ENCODE results near the gene TMEM255B. TPM values are rescaled to one million over a fixed set of nuclear protein-coding genes. Genes with fewer than 3 reads are reported as not detected.
"Not testable (repeated sequence)": the region's sequence is repeated elsewhere in the genome, so short reads cannot be mapped to it uniquely, and the experiment has no call there.

Gene TMEM255B
- total RNA-seq, 2 experiments from 2014 or later: 1.7 to 1.8 TPM

DNA sequence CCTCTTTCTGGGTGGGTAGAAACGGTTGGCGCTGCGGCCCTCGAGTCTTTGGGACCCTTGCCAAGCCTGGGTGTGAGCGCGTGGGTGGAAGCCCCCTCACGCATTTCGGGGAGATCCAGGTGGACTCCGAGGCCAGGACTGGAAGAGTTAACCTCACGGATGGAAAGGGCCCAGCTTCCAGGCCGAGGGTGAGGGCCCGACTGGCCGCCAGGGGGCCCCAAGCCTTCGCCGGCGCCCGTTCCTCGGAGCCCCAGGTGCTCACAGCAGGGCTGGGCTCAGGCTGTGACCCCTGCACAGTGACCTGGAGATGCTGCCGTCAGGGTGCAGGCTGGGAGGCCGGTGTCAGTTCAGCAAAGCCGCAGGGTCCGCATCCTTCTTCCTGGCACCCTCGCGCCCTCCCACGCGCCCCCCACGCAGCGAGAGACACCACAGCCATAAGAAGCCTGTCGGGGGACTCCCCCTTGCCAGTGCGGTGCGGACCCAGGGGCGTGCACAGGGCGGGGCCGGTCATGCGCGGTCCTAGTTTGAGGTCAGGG lies 34.2 kb upstream of the TMEM255B start:
- H3K4me3 Mint-ChIP-seq: peak overlapping the region; percentile 71
- peak; percentile 94 for DNase-seq
- peak; percentile 95 for ATAC-seq
- ChIA-PET CTCF (interaction anchor here (1.0 to 1.9 kb wide), 6 partner anchors 17 to 73 kb away, joined by 3 to 8 read pairs (median 4); no protein-coding TSS in a partner anchor), POLR2A (no interaction called here)
- peaks cover 8% of the 10 kb centered on the region for H3K4me1 Mint-ChIP-seq (ENCODE audit: low read depth)
- peaks cover 2% of the 10 kb centered on the region for H3K9me3 Mint-ChIP-seq
- TF ChIP-seq, protein P1, sequence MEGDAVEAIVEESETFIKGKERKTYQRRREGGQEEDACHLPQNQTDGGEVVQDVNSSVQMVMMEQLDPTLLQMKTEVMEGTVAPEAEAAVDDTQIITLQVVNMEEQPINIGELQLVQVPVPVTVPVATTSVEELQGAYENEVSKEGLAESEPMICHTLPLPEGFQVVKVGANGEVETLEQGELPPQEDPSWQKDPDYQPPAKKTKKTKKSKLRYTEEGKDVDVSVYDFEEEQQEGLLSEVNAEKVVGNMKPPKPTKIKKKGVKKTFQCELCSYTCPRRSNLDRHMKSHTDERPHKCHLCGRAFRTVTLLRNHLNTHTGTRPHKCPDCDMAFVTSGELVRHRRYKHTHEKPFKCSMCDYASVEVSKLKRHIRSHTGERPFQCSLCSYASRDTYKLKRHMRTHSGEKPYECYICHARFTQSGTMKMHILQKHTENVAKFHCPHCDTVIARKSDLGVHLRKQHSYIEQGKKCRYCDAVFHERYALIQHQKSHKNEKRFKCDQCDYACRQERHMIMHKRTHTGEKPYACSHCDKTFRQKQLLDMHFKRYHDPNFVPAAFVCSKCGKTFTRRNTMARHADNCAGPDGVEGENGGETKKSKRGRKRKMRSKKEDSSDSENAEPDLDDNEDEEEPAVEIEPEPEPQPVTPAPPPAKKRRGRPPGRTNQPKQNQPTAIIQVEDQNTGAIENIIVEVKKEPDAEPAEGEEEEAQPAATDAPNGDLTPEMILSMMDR (IDR thresholded peaks at IDR 0.05): peak; percentile 87
- intact Hi-C loops (cut with micrococcal nuclease): no loop called here
- H3K27me3 Mint-ChIP-seq: peaks cover 2% of the 10 kb centered on the region
- H3K27ac Mint-ChIP-seq: peak overlapping the region; percentile 80
- no peaks in the 10 kb centered on the region for H3K36me3 Mint-ChIP-seq (ENCODE audit: low read depth)

DNA sequence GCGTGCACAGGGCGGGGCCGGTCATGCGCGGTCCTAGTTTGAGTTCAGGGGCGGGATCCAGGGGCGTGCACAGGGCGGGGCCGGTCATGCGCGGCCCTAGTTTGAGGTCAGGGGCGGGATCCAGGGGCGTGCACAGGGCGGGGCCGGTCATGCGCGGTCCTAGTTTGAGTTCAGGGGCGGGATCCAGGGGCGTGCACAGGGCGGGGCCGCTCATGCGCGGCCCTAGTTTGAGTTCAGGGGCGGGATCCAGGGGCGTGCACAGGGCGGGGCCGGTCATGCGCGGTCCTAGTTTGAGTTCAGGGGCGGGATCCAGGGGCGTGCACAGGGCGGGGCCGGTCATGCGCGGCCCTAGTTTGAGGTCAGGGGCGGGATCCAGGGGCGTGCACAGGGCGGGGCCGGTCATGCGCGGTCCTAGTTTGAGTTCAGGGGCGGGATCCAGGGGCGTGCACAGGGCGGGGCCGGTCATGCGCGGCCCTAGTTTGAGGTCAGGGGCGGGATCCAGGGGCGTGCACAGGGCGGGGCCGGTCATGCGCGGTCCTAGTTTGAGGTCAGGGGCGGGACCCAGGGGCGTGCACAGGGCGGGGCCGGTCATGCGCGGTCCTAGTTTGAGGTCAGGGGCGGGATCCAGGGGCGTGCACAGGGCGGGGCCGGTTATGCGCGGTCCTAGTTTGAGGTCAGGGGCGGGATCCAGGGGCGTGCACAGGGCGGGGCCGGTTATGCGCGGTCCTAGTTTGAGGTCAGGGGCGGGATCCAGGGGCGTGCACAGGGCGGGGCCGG lies 33.5 kb upstream of the TMEM255B start:
- H3K9me3 Mint-ChIP-seq; intact Hi-C loops (cut with micrococcal nuclease); H3K4me1 Mint-ChIP-seq (ENCODE audit: low read depth); H3K4me3 Mint-ChIP-seq; H3K27ac Mint-ChIP-seq; POLR2A ChIA-PET; H3K36me3 Mint-ChIP-seq (ENCODE audit: low read depth); H3K27me3 Mint-ChIP-seq; ATAC-seq: not testable (repeated sequence)
- CTCF ChIA-PET: interaction anchor here (1.4 kb wide), 1 partner anchor 62 kb away, joined by 3 read pairs; no protein-coding TSS in a partner anchor
- peak; percentile 82 for DNase-seq

DNA sequence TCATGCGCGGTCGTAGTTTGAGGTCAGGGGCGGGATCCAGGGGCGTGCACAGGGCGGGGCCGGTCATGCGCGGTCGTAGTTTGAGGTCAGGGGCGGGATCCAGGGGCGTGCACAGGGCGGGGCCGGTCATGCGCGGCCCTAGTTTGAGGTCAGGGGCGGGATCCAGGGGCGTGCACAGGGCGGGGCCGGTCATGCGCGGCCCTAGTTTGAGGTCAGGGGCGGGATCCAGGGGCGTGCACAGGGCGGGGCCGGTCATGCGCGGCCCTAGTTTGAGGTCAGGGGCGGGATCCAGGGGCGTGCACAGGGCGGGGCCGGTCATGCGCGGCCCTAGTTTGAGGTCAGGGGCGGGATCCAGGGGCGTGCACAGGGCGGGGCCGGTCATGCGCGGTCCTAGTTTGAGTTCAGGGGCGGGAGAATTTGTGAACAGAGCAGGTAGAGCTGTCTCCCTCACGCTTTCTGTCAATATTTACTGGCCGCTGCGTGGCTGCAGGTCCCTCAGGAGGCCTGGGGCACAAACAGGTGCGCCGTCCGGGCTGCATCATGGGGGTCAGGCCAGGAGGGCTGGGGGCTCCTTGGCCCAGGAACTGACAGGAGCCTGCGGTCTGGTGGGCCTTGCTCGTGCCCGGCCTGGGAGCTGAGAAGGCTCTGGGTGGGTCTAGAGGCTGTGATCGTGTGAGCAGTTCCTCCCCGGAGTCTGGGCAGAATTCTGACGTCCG lies 32.8 kb upstream of the TMEM255B start:
- intact Hi-C loops (cut with micrococcal nuclease); H3K36me3 Mint-ChIP-seq (ENCODE audit: low read depth); H3K4me1 Mint-ChIP-seq (ENCODE audit: low read depth); POLR2A ChIA-PET; H3K27me3 Mint-ChIP-seq; ATAC-seq; H3K9me3 Mint-ChIP-seq; CTCF ChIA-PET: not testable (repeated sequence)
- peak overlapping the region; percentile 55 for H3K4me3 Mint-ChIP-seq
- H3K27ac Mint-ChIP-seq: peak overlapping the region; percentile 49
- DNase-seq: peak; percentile 30

- Mint-ChIP-seq H3K4me1 (ENCODE audit: low read depth) (peaks cover 8% of the 10 kb centered on the region), H3K27me3 (peaks cover 6% of the 10 kb centered on the region), H3K9me3 (peaks cover 2% of the 10 kb centered on the region), H3K36me3 (ENCODE audit: low read depth) (no peaks in the 10 kb centered on the region), H3K27ac (no peak overlapping the region), H3K4me3 (no peak overlapping the region)
- CTCF ChIA-PET: no interaction called here
- DNase-seq (peak; percentile 18), ATAC-seq (no peak)
- TF ChIP-seq, protein P1 (IDR thresholded peaks at IDR 0.05): no peak
- intact Hi-C loops (cut with micrococcal nuclease): no loop called here
- POLR2A ChIA-PET: no interaction called here
Measured at GRCh38 chr13:113726961-113727411, 32.0 kb upstream of the TMEM255B start.

DNA sequence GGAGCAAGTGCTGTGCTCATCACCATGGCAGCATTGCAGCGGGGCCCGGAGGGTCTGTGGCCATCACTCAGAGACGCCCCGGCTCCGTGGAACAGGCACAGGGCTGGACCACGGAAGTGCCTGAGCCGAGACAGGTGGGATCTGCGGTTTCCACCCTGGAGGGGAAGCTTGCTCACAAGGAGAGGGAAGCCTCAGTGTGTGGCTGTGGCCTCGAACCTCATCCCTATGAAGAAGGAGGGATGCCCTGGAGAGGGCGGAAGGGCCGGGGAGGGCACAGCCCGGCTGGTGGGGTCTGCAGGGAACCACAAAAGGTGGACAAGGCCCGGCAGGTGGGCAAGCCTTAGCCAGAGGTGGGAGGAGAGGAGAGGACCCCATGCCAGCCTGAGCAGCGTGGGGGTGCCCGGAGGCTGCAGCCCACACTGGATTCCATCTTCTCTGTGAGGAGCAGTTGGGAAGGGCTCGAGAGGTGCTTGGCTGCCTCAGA lies 30.4 kb upstream of the TMEM255B start:
- intact Hi-C loops (cut with micrococcal nuclease): no loop called here
- POLR2A ChIA-PET: no interaction called here
- no peak for DNase-seq
- no peak overlapping the region for H3K4me3 Mint-ChIP-seq
- H3K27me3 Mint-ChIP-seq: peaks cover 6% of the 10 kb centered on the region
- TF ChIP-seq, protein P1 (IDR thresholded peaks at IDR 0.05): no peak
- no peaks in the 10 kb centered on the region for H3K36me3 Mint-ChIP-seq (ENCODE audit: low read depth)
- peaks cover 8% of the 10 kb centered on the region for H3K4me1 Mint-ChIP-seq (ENCODE audit: low read depth)
- peaks cover 2% of the 10 kb centered on the region for H3K9me3 Mint-ChIP-seq
- H3K27ac Mint-ChIP-seq: no peak overlapping the region
- no peak for ATAC-seq
- CTCF ChIA-PET: no interaction called here
